Renal cortical epithelial cell (primary cell): ENCODE data around the gene CCDC174. TPM values are rescaled to one million over a fixed set of nuclear protein-coding genes. Genes with fewer than 3 reads are reported as not detected.

ENCODE experiments used
- DNase-seq: peaks from one replicate; pipeline ENCODE4 v3.0.0-alpha.2; 2011; ENCODE audit warnings: low read depth
- total RNA-seq: library from RNA; depleted of rRNA; stranded (reverse); fragments of >200 nt; gene quantifications from 2 replicates; pipeline ENCODE4 v1.2.3, GENCODE V29; 2014

Gene CCDC174
- total RNA-seq, 1 donor from 2014 or later = 16.2 TPM

DNA sequence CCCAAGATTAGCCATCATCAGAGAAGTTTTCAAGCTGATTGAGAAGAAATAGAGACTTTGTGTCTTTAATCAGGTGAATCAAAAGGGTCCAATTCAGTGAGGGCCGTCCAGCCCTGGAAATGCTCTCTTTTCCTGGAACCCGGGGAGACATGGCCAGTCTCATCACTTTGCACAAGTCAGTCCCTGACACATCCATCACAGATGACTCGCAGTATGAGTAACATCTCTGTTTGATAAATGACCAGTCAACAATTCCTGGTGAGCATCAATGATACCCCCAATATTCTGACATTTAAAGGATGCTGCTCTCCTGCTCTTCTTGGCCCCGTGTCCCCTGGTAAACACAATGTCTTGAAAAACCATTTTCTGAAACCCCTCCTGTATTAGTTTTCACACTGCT, 50.1 kb downstream of the CCDC174 start:
- peak; percentile 10 for DNase-seq

DNA sequence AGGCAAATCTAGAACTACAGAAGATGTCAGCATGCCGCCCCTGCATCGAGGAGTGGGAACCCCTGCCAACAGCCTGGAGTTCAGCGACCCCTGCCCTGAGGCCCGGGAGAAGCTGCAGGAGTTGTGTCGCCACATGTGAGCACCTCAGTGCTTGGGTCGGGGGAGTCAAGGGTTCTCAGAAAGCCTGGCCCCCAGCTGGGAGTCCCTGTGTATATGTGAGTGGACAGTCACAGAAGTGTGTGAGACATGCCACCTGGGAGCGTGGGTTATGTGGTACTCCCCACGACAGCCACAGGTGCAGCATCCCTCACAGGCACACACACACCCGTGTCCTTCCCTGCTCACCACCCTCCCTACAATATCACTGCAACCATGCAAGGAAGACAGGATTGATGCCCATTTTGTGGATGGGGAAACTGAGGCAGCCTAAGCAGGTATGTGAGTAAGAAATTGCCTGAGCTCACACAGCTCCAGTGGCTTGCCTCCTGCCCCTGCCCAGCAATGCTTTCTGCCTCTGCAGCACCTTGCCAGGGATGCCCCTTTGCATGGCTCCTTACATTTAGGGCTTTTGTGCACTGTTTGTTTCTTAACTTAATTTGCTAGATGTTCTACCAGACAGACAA, 51.7 kb downstream of the CCDC174 start:
- no peak for DNase-seq

- no peak for DNase-seq
These were observed 52.2 kb downstream of the CCDC174 start for GRCh38 chr3:14703791-14704190.

DNA sequence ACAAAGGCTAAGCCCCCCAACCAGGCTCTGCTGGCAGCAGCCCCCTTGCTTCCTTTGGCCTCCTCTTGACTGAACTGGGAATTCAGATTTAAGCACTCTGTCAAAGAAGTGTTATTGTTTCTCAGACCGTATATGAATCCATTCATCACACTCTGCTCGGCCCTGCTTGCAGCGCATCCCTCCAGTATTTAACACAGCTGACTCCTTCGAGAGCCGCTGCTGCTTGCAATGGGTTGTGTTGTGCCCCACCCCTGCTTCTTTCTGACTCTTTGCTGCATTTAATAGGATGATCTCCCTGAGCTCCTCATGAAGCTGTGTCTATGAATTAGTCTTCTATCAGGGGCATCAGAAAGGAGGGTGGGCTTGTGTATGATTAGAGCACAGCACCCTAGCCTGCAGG, 54.5 kb downstream of the CCDC174 start:
- DNase-seq = no peak

DNA sequence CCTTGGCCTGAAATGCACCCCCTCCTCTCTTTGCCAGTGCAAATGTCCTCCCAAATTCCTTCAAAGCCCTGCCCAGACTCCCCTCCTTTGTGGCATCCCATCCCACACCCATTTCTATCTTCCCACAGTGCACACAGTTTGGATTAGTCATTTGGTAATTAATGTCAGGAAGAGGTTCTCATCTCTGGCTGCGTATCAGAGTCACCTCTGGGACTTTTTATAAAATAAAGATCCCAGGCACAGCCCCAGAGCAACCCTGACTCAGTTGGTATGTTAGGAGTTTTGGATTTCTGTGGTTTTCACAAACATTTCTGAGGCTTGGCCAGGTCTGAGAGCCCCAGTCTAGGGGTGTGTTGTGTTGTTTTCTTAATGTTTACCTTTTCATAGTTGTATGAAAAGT, 65.0 kb downstream of the CCDC174 start:
- DNase-seq = peak; percentile 66

GRCh38 chr3:14717307-14717706, 65.7 kb downstream of the CCDC174 start:
- DNase-seq = peak; percentile 5

DNA sequence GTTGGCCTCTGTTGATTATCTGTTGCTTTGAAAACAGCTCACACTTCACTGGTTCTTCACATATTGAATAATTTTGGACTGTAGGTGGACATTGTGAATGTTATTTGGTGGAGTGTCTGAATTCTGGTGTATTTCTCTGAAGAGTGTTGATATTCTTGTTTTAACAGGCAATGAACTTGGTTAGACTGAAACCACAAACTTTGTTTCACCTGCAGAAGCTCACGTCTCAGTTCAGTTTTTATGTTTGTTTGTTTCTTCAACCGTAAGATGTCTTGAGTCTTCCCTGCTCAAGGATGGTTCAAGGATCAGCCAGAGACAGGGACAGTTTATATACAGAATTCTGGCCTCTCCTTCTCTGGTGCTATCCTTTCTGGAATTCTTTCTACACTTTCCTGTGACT, 67.0 kb downstream of the CCDC174 start:
- DNase-seq = peak; percentile 14

- peak; percentile 47 for DNase-seq
These were observed 67.4 kb downstream of the CCDC174 start for GRCh38 chr3:14719006-14719405.

DNA sequence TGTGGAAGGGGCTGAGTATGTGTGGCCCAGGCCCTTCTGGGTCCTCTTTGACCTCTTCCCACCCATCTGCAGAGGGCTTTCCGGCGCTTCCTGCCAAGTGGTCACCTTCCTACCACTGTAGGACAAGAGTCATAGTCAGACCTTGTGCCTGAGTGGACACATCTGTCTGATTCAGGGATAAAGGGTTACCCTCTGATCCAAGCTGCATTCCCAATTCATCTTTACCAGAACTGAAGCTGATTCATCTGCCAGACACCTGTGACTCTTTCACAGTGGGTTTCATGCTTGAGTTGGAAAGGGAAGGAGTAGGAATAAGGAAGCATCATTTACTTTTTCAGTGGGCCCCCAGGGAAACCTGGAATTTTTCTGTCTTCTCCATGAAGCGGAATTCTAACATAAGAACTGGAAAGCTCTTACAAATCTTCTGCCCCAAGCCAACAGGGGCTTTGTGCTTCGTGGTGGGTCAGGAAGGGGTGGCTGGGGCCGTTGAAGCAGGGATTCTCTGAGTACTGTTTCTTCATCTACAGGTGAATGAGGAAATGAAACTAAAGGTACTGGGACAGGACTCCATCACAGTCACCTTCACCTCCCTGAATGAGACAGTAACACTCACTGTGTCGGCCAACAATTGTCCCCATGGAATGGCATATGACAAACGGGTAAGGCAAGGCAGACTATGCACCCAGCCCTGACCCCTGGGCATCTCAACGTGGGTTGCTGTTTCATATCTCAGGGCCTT, 69.7 kb downstream of the CCDC174 start:
- DNase-seq = peak; percentile 63

Other genes with a start within 250 kb of the CCDC174 start
- 46.9 and 354 TPM in 2 replicates for gene SLC6A6, start 249.2 kb upstream of the CCDC174 start, total RNA-seq
- gene GRIP2, start 111.4 kb upstream of the CCDC174 start, total RNA-seq = 0.05 TPM in 1 of 2 replicates, not detected in the other
- gene C3orf20, start 23.4 kb downstream of the CCDC174 start, total RNA-seq = not detected in 2 replicates
- 0.30 and 3.3 TPM in 2 replicates for gene FGD5, start 167.2 kb downstream of the CCDC174 start, total RNA-seq